Heart left ventricle (tissue), 16 donors: Measurements from ENCODE around the gene IGFBP2. TPM values are rescaled to one million over a fixed set of nuclear protein-coding genes. Genes with fewer than 3 reads are reported as not detected.

Experiments
- ATAC-seq, 4 donors: fragments of 200-7000 bp; cut with Tn5 transposase; one replicate each; pipeline ENCODE4 v1.9.1; 2020 to 2022; ENCODE audit warnings: moderate library complexity in 4 of 4, mild to moderate bottlenecking in 3 of 4, moderate number of reproducible peaks in 1 of 4
- DNase-seq, 5 donors: peaks; one replicate each; pipeline ENCODE4 v3.0.0-alpha.2; 2020
- H3K27ac ChIP-seq, 12 donors: fragments of 200-600 bp; sonication (generic) in 4 of 12; one replicate each; pipeline versions ENCODE4 v1.5.0 to v1.8.0; 2016 to 2022; ENCODE audit warnings: mild to moderate bottlenecking in 2 of 12
- H3K27me3 ChIP-seq, 9 donors: fragments of 200-600 bp; sonication (generic) in 2 of 9; one replicate each; pipeline versions ENCODE4 v1.5.1 to v1.8.0; 2016 to 2022; ENCODE audit warnings: mild to moderate bottlenecking in 3 of 9
- H3K36me3 ChIP-seq, 9 donors: fragments of 200-600 bp; sonication (generic) in 2 of 9; one replicate each; pipeline versions ENCODE4 v1.5.0 to v1.8.0; 2018 to 2022; ENCODE audit warnings: mild to moderate bottlenecking in 2 of 9
- H3K4me1 ChIP-seq, 12 donors: fragments of 200-600 bp; sonication (generic) in 4 of 12; one replicate each; pipeline versions ENCODE4 v1.5.0 to v1.8.0; 2016 to 2022; ENCODE audit warnings: mild to moderate bottlenecking in 3 of 12
- H3K4me3 ChIP-seq, 12 donors: fragments of 200-600 bp; sonication (generic) in 4 of 12; one replicate each; pipeline versions ENCODE4 v1.5.0 to v1.8.0; 2017 to 2022; ENCODE audit warnings: mild to moderate bottlenecking in 9 of 12, moderate library complexity in 4 of 12
- H3K9me3 ChIP-seq, 12 donors: fragments of 200-600 bp; sonication (generic) in 4 of 12; one replicate each; pipeline versions ENCODE4 v1.5.0 to v1.8.0; 2016 to 2022; ENCODE audit warnings: mild to moderate bottlenecking in 1 of 12
- POLR2A ChIP-seq, 2 donors: fragments of 450-650 bp; IDR thresholded peaks; one replicate each; pipeline ENCODE4 v1.6.1; 2017; ENCODE audit warnings: antibody characterized with exemption in 2 of 2, mild to moderate bottlenecking in 2 of 2, moderate library complexity in 2 of 2
- WGBS, 4 donors: extraction: QIAGEN DNeasy Blood & Tissue Kit in 2 of 4; methylation state at CpG; one replicate each; pipeline versions ENCODE4 v1.1.5 to v1.1.7; 2013 to 2018; 5-methylcytosine and 5-hydroxymethylcytosine counted together
- intact Hi-C, 10 donors: fragments of 100-400 bp; cut with DNase I; formaldehyde crosslinking; loops; one replicate each; pipeline versions ENCODE4 v1.11.1 to v1.14.2; 2022
- polyA plus RNA-seq, 2 donors: library from polyadenylated mRNA; stranded (reverse); fragments of 200-250 nt; gene quantifications; one replicate each; pipeline ENCODE4 v1.2.3, GENCODE V29; 2013
- total RNA-seq, 9 donors: library from RNA; depleted of rRNA in 2 of 9; stranded (reverse); fragments of >200 nt in 2 of 9; fragmentation: NEBNext Ultra II Directional in 3 of 9; extraction: Animal tissue kit (Norgen Biotek cat#: 25700) in 3 of 9; gene quantifications; one replicate each; pipeline versions ENCODE4 v1.1.0 to v1.2.4, GENCODE V29; 2016 to 2023
- TF ChIP-seq, protein P1 (sequence below), 12 donors: fragments of 200-600 bp; sonication (generic) in 4 of 12; IDR thresholded peaks; one replicate each; pipeline versions ENCODE4 v1.5.0 to v1.8.0; 2018 to 2022; ENCODE audit warnings: antibody characterized with exemption in 12 of 12, mild to moderate bottlenecking in 5 of 12
- donor health status: ischemic (EF 13 %, LVEDD 7.1; RV severe dilation, severe dysfunction).
- donor health status: healthy with polysubstance abuse.
- donor health status: DM: no; HTN: yes; CAD: no.
- donor health status: DM: no; HTN: no; CAD: no.
- donor health status: ischemic (EF 25% LVEDD 6.9; RV normal size, moderate dysfunction).
- donor health status: ischemic (EF 25% LVEDD 5.7; RV mildly dilated, moderate dysfunction).
- donor health status: healthy.
- donor health status: DM: yes; HTN: yes; CAD: no.
- donor health status: ischemic (EF 35%, LVEDD 5.7; RV mildly dilated, moderate dysfunction).
- donor health status: nonischemic (EF 11% LVEDD 7.7; RV severe dilation, severe dysfunction).
- donor health status: DM: yes; HTN: yes; CAD: no.
- donor health status: PGD.
- donor health status: ischemic (EF 29% LVEDD 5.4; RV normal size, mild dysfunction).
- donor health status: nonischemic (EF 23%, LVEDD 6.1; RV moderate dilation, normal function).

The IGFBP2 gene
- total and polyA plus RNA-seq, 11 donors = 57.2 to 326 (median 113) TPM

DNA sequence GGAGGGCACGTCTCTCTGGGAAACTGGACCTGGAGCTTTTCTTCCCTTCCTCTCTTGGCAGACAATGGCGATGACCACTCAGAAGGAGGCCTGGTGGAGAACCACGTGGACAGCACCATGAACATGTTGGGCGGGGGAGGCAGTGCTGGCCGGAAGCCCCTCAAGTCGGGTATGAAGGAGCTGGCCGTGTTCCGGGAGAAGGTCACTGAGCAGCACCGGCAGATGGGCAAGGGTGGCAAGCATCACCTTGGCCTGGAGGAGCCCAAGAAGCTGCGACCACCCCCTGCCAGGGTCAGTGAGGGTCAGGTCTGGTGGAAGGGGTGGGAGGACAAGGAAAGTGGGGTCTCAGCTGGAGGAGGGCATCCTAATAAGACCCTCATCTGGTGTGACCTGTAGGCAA is 27.3 kb downstream of the IGFBP2 start:
- H3K36me3 ChIP-seq = peaks cover 0 to 36% (median 3%) of the 10 kb centered on the region in 9 donors
- no peak overlapping the region for H3K4me3 ChIP-seq
- H3K4me1 ChIP-seq = peaks cover 0 to 12% (median 8%) of the 10 kb centered on the region in 12 donors
- ATAC-seq (no peak), DNase-seq (no peak)
- H3K9me3 ChIP-seq = no peaks in the 10 kb centered on the region
- TF ChIP-seq, protein P1, sequence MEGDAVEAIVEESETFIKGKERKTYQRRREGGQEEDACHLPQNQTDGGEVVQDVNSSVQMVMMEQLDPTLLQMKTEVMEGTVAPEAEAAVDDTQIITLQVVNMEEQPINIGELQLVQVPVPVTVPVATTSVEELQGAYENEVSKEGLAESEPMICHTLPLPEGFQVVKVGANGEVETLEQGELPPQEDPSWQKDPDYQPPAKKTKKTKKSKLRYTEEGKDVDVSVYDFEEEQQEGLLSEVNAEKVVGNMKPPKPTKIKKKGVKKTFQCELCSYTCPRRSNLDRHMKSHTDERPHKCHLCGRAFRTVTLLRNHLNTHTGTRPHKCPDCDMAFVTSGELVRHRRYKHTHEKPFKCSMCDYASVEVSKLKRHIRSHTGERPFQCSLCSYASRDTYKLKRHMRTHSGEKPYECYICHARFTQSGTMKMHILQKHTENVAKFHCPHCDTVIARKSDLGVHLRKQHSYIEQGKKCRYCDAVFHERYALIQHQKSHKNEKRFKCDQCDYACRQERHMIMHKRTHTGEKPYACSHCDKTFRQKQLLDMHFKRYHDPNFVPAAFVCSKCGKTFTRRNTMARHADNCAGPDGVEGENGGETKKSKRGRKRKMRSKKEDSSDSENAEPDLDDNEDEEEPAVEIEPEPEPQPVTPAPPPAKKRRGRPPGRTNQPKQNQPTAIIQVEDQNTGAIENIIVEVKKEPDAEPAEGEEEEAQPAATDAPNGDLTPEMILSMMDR (IDR thresholded peaks at IDR 0.05) = no peak
- TF ChIP-seq POLR2A (IDR thresholded peaks at IDR 0.05) = no peak
- no peaks in the 10 kb centered on the region for H3K27me3 ChIP-seq
- WGBS, 4 donors = 93 to 96% (median 95%) methylated on average over 10 of the region's 10 CpGs
- no peak overlapping the region for H3K27ac ChIP-seq
- intact Hi-C loops = loop anchor here in 1 of 10 donors (10.0 kb wide), 1 partner anchor 626 kb away; no protein-coding TSS in a partner anchor

DNA sequence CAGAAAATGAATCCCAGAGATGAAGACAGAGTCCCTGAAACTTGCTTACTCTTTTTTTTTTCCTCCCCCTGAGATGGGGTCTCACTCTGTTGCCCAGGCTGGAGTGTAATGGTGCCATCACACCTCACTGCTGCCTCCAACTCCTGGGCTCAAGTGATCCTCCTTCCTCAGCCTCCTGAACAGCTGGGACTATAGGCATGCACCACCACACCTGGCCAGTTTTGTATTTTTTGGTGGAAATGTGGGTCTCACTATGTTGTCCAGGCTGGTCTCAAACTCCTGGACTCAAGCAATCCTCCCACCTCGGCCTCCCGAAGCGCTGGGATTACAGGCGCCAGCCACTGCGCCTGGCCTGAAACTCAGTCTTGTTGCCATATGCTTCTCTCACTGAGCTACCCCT is 27.8 kb downstream of the IGFBP2 start:
- intact Hi-C loops = loop anchor here in 1 of 10 donors (10.0 kb wide), 1 partner anchor 626 kb away; no protein-coding TSS in a partner anchor
- TF ChIP-seq, protein P1 (IDR thresholded peaks at IDR 0.05) = no peak
- no peak for TF ChIP-seq POLR2A (IDR thresholded peaks at IDR 0.05)
- peaks cover 0 to 18% (median 13%) of the 10 kb centered on the region in 12 donors for H3K4me1 ChIP-seq
- H3K27me3 ChIP-seq = no peaks in the 10 kb centered on the region
- 98 to 100% (median 99%) methylated on average over 5 of the region's 5 CpGs for WGBS, 4 donors
- H3K27ac ChIP-seq = no peak overlapping the region
- ATAC-seq = no peak
- H3K9me3 ChIP-seq = no peaks in the 10 kb centered on the region
- H3K4me3 ChIP-seq = no peak overlapping the region
- H3K36me3 ChIP-seq = peaks cover 0 to 36% (median 3%) of the 10 kb centered on the region in 9 donors
- no peak for DNase-seq

DNA sequence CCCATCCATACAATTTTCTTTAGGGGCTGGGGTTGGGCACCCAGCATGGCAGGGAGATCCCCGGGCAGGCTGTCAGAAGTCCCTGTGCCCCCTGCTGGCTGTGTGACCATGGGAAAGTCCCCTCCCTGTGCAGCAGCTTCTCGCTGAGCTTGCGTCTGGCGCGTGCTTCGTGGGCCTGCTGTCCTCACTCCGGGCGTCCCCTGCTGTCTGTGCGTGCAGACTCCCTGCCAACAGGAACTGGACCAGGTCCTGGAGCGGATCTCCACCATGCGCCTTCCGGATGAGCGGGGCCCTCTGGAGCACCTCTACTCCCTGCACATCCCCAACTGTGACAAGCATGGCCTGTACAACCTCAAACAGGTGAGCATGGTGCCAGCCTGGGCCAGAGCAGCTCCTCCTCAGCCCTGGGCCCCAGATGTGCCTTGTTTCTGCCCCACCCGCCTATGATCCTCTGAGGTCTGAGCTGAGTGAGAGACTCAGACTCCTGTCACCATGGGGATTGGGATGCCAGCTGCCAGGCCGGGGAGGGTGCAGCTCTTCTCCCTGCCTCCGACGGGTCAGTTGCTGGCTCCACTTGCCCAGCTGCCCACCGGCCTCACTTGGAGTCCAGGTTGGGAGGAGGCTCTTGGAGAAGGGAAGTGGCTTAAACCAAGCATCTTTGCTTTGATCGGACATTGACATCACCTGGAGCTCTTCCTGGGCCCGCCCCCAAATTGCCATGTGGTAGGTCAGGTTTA is 28.6 kb downstream of the IGFBP2 start:
- TF ChIP-seq, protein P1 (IDR thresholded peaks at IDR 0.05) = peak in 6 of 12 donors; percentile 15 to 32 (median 27)
- TF ChIP-seq POLR2A (IDR thresholded peaks at IDR 0.05) = no peak
- peak in 1 of 5 donors; percentile 58 for DNase-seq
- WGBS, 4 donors = 83 to 95% (median 87%) methylated on average over 18 to 20 of the region's 20 CpGs

DNA sequence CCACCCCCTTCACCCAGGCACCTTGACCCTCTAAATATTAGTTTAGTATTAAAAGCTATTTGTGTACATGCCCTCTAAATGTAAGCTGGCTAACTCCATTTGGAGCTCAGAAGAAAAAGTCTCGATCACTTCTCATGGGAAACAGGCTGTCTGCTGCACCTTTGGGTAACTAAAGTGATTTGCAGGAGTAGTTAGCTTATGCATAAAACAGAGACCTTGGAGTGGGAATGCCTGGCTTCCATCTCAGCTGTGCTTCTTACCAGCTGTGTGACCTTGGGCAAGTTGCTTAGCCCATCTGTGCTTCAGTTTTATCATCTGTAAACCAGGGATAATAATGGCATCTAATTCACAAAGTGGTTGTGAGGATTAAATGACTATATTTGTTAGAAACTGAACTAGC is 29.9 kb downstream of the IGFBP2 start:
- no peak for DNase-seq
- TF ChIP-seq, protein P1 (IDR thresholded peaks at IDR 0.05) = no peak
- TF ChIP-seq POLR2A (IDR thresholded peaks at IDR 0.05) = no peak
- no peaks in the 10 kb centered on the region for H3K27me3 ChIP-seq
- ATAC-seq = no peak
- H3K4me3 ChIP-seq = no peak overlapping the region
- H3K36me3 ChIP-seq = peaks cover 0 to 36% (median 3%) of the 10 kb centered on the region in 9 donors
- intact Hi-C loops = loop anchor here in 1 of 10 donors (10.0 kb wide), 1 partner anchor 628 kb away; no protein-coding TSS in a partner anchor
- no peaks in the 10 kb centered on the region for H3K9me3 ChIP-seq
- 92 to 100% (median 95%) methylated on average over 1 of the region's 1 CpG for WGBS, 4 donors
- peaks cover 0 to 22% (median 14%) of the 10 kb centered on the region in 12 donors for H3K4me1 ChIP-seq
- no peak overlapping the region for H3K27ac ChIP-seq

More for the DNA sequence above, 28.6 kb downstream of the IGFBP2 start:
- intact Hi-C loops = loop anchor here in 1 of 10 donors (10.0 kb wide), 1 partner anchor 627 kb away; no protein-coding TSS in a partner anchor
- peak in 2 of 4 donors; percentile 17 to 59 for ATAC-seq
- H3K27me3 ChIP-seq = no peaks in the 10 kb centered on the region
- peaks cover 0 to 36% (median 3%) of the 10 kb centered on the region in 9 donors for H3K36me3 ChIP-seq
- H3K4me3 ChIP-seq = no peak overlapping the region
- peaks cover 0 to 22% (median 14%) of the 10 kb centered on the region in 12 donors for H3K4me1 ChIP-seq
- H3K27ac ChIP-seq = no peak overlapping the region
- H3K9me3 ChIP-seq = no peaks in the 10 kb centered on the region
